Mammary epithelial cell (primary cell): ENCODE data around the gene KMO.

Experiments used
- EZH2 ChIP-seq: IDR thresholded peaks from 2 replicates; pipeline ENCODE4 v1.6.1; 2012; ENCODE audit warnings: low read length, inconsistent platforms, borderline replicate concordance
- TF ChIP-seq, protein P1 (sequence below), 2 donors: IDR thresholded peaks in 1 of 2; conservative IDR thresholded peaks in 1 of 2; 2 replicates each; pipeline ENCODE4 v1.5.1; 2011 to 2012; ENCODE audit warnings: inconsistent platforms in 2 of 2, low read length in 2 of 2, mild to moderate bottlenecking in 2 of 2, control low read depth in 1 of 2, low read depth in 1 of 2; ENCODE audit not compliant: insufficient read depth in 1 of 2; ENCODE audit errors: extremely low read depth in 1 of 2

DNA sequence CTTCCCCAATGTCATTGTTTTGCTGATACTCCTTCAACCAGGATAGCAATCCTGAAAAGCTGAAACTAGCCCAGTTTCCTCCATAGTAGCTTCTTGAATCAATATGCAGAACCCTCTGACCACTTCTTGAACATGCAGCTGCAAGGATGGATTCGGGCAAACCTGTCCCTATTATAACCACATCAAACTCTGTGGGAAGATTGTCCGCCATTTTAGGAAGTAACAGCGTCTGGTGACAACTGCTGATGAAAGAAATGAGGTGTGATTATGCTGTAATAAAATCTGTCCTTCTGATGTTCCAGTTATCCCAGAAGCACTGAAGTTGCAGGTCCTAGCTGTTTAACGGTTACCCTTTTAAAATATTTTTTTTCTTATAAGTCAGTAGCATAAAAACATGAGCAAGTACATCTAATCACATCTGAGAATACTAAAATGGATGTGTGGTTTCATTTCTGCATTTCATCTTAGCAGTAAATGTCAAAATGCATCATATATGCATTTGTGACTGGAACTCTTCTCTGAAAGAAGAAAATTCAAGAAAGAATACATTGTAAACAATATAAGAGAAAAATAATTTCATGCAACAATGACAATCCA lies 103.5 kb downstream of the KMO start:
- TF ChIP-seq, protein P1, sequence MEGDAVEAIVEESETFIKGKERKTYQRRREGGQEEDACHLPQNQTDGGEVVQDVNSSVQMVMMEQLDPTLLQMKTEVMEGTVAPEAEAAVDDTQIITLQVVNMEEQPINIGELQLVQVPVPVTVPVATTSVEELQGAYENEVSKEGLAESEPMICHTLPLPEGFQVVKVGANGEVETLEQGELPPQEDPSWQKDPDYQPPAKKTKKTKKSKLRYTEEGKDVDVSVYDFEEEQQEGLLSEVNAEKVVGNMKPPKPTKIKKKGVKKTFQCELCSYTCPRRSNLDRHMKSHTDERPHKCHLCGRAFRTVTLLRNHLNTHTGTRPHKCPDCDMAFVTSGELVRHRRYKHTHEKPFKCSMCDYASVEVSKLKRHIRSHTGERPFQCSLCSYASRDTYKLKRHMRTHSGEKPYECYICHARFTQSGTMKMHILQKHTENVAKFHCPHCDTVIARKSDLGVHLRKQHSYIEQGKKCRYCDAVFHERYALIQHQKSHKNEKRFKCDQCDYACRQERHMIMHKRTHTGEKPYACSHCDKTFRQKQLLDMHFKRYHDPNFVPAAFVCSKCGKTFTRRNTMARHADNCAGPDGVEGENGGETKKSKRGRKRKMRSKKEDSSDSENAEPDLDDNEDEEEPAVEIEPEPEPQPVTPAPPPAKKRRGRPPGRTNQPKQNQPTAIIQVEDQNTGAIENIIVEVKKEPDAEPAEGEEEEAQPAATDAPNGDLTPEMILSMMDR (conservative IDR thresholded peaks at IDR 0.05 in 1 of 2, IDR thresholded peaks at IDR 0.05 in 1 of 2; ENCODE audit: extremely low read depth in 1 of 2, insufficient read depth in 1 of 2, low read depth in 1 of 2, low read length in 2 of 2): no peak
- TF ChIP-seq EZH2: no peak
